GM21447 (cell line): ENCODE data around the gene HMGN4.

Experiments used
- ATAC-seq: cut with Tn5 transposase; IDR thresholded peaks from one replicate; pipeline ENCODE4 v1.9.1; 2021; ENCODE audit not compliant: unreplicated experiment

HMGN4 gene

GRCh38 chr6:26576929-26577719 lies 39.0 kb downstream of the HMGN4 start:
- no peak for ATAC-seq

GRCh38 chr6:26577720-26578072 lies 39.5 kb downstream of the HMGN4 start:
- ATAC-seq: no peak

DNA sequence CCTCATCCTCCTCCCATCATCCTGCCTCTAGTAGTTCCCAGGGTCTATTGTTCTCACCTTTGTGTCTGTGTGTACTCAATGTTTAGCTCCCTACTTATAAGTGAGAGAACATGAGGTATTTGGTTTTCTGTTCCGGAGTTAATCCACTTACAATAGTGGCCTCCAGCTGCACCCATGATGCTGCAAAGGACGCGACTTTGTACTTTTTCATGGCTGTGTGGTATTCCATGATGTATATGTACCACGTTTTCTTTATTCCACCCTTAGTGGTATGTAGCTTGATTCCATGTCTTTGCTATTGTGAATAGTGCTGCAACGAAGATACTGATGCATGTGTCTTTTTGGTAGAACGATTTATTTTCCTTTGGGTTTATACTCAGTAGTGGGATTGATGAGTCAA lies 40.1 kb downstream of the HMGN4 start:
- ATAC-seq: no peak

- no peak for ATAC-seq
These were observed 40.6 kb downstream of the HMGN4 start for GRCh38 chr6:26578741-26579140.

GRCh38 chr6:26581164-26581915 lies 43.2 kb downstream of the HMGN4 start:
- no peak for ATAC-seq

- ATAC-seq: no peak
These were observed 50.8 kb downstream of the HMGN4 start for GRCh38 chr6:26588965-26589364.

DNA sequence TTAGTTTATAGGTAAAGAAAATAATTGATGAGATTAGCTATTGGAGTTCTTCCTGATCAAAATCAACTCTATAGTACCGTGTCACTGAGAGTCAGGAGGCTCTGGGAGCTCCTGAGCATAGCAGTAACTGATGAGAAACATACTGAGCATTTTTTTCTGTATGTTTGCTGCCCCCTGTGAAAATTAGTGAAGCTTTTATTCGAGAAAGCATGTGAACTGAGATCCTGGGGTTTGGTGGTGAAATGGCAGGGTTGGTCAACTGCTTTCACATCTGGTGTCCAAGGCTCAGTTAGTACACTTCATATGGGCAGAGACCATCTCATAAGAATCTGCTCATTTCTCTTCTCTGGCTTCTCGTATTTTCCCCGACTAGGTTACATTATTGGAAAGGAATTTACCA lies 54.5 kb downstream of the HMGN4 start:
- no peak for ATAC-seq

DNA sequence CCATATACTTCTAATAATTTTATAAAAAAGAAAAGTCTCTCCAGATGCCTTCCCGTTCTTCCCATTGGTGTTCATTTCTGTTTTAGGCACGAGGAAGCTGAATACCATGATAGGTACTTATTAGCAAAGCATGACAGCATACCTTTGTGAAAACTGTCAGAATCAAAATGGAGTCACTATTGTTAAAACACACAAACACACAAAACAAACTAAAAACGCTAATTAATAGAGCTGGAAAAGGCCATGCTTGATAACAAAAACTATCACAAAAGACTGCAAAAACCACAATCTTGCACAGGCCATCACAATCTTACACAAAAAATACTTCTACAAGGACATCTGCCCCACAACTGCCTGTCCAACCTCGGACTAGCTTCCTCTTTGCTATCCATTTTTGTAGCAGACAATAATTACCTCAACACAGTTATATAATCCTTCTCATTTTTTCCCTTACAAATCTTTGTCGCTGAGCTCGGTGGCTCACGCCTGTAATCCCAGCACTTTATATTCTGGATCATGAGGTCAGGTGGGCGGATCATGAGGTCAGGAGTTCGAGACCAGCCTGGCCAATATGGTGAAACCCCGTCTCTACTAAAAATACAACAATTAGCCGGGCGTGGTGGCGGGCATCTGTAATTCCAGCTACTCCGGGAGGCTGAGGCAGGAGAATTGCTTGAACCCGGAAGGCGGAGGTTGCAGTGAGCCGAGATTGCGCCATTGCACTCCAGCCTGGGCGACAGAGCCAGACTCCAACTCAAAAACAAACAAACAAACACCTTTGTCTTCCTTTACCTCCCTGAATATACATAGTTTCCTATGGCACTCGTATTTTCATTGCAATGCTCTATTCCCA lies 55.3 kb downstream of the HMGN4 start:
- no peak for ATAC-seq

DNA sequence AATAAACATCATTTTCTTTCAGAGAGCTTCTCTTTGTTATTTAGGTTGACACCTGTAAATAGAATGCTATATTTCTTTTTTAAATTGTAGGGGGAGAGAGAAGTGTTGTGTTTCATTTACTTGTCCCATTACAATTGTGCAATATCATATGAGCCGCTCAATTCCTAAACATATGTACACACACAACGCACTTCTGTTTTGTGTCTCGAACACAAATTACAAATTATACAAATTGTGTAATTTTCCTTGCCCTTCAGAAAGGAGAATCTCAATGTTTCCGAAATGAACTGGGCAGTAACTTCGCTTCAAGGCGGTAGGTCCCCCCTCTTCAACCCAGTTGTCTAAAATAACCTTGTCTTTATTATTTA lies 55.9 kb downstream of the HMGN4 start:
- no peak for ATAC-seq

DNA sequence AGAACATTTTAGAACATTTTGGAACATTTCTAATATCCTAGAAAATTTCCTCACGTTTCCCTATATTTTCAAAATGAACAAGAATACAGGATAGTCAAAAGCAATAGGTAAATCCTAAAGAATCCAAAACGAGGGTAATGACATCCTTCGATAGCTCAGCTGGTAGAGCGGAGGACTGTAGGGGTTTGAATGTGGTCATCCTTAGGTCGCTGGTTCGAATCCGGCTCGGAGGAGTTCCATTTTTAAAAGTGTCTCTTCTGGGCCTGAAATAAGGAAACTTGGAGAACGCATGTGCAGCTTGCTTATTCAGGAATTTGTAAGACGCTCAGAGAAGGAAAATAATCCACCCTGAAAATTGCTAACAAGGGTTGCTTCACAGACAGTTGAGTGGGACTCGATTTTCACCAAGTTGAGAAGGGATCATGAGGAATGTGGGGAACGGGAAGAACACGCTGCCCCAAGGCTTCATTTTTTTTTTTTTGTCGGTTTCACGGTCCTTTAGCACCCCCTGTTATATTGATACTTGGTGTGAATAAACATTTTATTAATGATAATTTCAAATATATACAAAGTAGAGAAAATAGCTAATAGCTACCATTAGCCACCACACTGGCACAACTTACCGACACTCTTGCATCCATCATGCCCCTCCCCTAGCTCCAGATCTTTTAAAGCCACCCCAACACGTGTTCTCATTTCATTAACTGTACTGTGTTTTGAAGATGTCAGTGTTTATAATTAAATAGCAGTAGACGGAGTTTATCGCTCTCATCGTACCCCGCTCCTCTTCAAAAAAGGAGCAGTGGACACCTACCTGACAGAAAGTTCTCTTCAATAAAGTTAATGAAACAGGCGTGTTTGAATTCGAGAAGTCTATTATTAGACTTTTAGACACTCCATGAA lies 56.8 kb downstream of the HMGN4 start:
- ATAC-seq: no peak

- ATAC-seq: peak; percentile 49
These were observed 57.6 kb downstream of the HMGN4 start for GRCh38 chr6:26595669-26596269.
